H1 (cell line): ENCODE results near the gene NMRAL1. TPM values are rescaled to one million over a fixed set of nuclear protein-coding genes. Genes with fewer than 3 reads are reported as not detected.

Experiments used
- CTCF ChIA-PET: fragments of 300-600 bp; sonication (Branson Sonifier 250); formaldehyde crosslinking; loops from one replicate; lab custom pipeline; 2021; ENCODE audit not compliant: partially characterized antibody; lab: Charles Lee
- POLR2A ChIA-PET: fragments of 300-600 bp; sonication (Branson Sonifier 250); formaldehyde crosslinking; loops from one replicate; lab custom pipeline; 2021; ENCODE audit warnings: inconsistent platforms; ENCODE audit not compliant: partially characterized antibody; lab: Charles Lee
- DNase-seq, 2 experiments: peaks; one replicate each; pipeline versions ENCODE4 v3.0.0 to v3.0.0-alpha.2; 2010 to 2022; ENCODE audit warnings: low spot score in 2 of 2, low read depth in 1 of 2, mixed read lengths in 1 of 2
- FAIRE-seq: peaks from 2 replicates; lab custom pipeline; 2011; peaks lifted over from hg19 to GRCh38; lab: Jason Lieb, UNC
- H2AFZ ChIP-seq: 2 replicates; pipeline ENCODE4 v1.8.1; 2012; ENCODE audit warnings: low read length, inconsistent platforms
- H2AK5ac ChIP-seq: 2 replicates; pipeline ENCODE4 v1.6.1; 2013; ENCODE audit warnings: low read depth, low read length
- H2BK120ac ChIP-seq: replicated peaks from 2 replicates; pipeline ENCODE3; 2013; ENCODE audit warnings: low read depth, low read length, inconsistent platforms
- H2BK12ac ChIP-seq: 2 replicates; pipeline ENCODE4 v1.6.1; 2013; ENCODE audit warnings: low read depth, low read length
- H2BK15ac ChIP-seq: 2 replicates; pipeline ENCODE4 v1.6.1; 2013; ENCODE audit warnings: low read length
- H2BK20ac ChIP-seq: 2 replicates; pipeline ENCODE4 v1.6.1; 2013; ENCODE audit warnings: low read length
- H2BK5ac ChIP-seq: 2 replicates; pipeline ENCODE4 v1.6.1; 2013; ENCODE audit warnings: low read depth, low read length
- H3K14ac ChIP-seq: 2 replicates; pipeline ENCODE4 v1.6.1; 2013; ENCODE audit warnings: inconsistent platforms; ENCODE audit not compliant: insufficient read length
- H3K18ac ChIP-seq: 2 replicates; pipeline ENCODE4 v1.6.1; 2013; ENCODE audit warnings: low read length; ENCODE audit errors: extremely low read depth
- H3K23ac ChIP-seq: 2 replicates; pipeline ENCODE4 v1.6.1; 2013; ENCODE audit warnings: inconsistent platforms; ENCODE audit not compliant: insufficient read length
- H3K23me2 ChIP-seq: 2 replicates; pipeline ENCODE4 v1.6.1; 2013; ENCODE audit warnings: low read depth, low read length
- H3K27ac ChIP-seq: 2 replicates; pipeline ENCODE4 v1.6.1; 2011; ENCODE audit warnings: low read depth, low read length, inconsistent platforms
- H3K27me3 ChIP-seq, 4 experiments: replicated peaks in 1 of 4; 1 replicate in 1 of 4; 2 replicates in 3 of 4; pipeline versions ENCODE4 v1.6.1 to v1.8.1; 2011 to 2013; ENCODE audit warnings: low read length in 3 of 4, mild to moderate bottlenecking in 3 of 4, inconsistent platforms in 2 of 4, mixed read lengths in 2 of 4, moderate library complexity in 1 of 4; ENCODE audit not compliant: control insufficient read depth in 3 of 4, insufficient read depth in 3 of 4; ENCODE audit errors: extremely low read depth in 1 of 4
- H3K36me3 ChIP-seq, 4 experiments: 2 replicates each; pipeline versions ENCODE4 v1.6.1 to v1.8.1; 2011 to 2013; ENCODE audit warnings: mild to moderate bottlenecking in 4 of 4, low read length in 3 of 4, moderate library complexity in 2 of 4, control low read depth in 1 of 4, inconsistent platforms in 1 of 4; ENCODE audit not compliant: insufficient read depth in 4 of 4, control insufficient read depth in 2 of 4
- H3K4ac ChIP-seq: replicated peaks from 2 replicates; pipeline ENCODE3; 2013; ENCODE audit warnings: low read length, low read depth, mixed read lengths, inconsistent platforms; ENCODE audit not compliant: insufficient read length
- H3K4me1 ChIP-seq, 4 experiments: replicated peaks in 1 of 4; 1 replicate in 1 of 4; 2 replicates in 3 of 4; pipeline versions ENCODE4 v1.6.1 to v1.8.1; 2011 to 2013; ENCODE audit warnings: low read length in 3 of 4, inconsistent platforms in 2 of 4, mixed read lengths in 1 of 4; ENCODE audit not compliant: insufficient read depth in 4 of 4, control insufficient read depth in 3 of 4
- H3K4me2 ChIP-seq, 2 experiments: 2 replicates each; pipeline versions ENCODE4 v1.6.1 to v1.8.1; 2011 to 2013; ENCODE audit warnings: low read depth in 2 of 2, low read length in 2 of 2, control low read depth in 1 of 2, inconsistent platforms in 1 of 2, mild to moderate bottlenecking in 1 of 2; ENCODE audit not compliant: insufficient read depth in 1 of 2
- H3K4me3 ChIP-seq, 4 experiments: fragments of 200-600, 300-600 bp in 1 of 4; sonication (generic), shearing (Covaris generic), sonication (Bioruptor Twin) in 1 of 4; 2 replicates each; pipeline versions ENCODE4 v1.5.1 to v1.8.1; 2011 to 2016; ENCODE audit warnings: low read length in 4 of 4, low read depth in 3 of 4, control low read depth in 2 of 4, inconsistent platforms in 2 of 4, mild to moderate bottlenecking in 2 of 4, mixed read lengths in 1 of 4, moderate library complexity in 1 of 4; ENCODE audit not compliant: insufficient read depth in 2 of 4; ENCODE audit errors: extremely low read depth in 1 of 4
- H3K56ac ChIP-seq: replicated peaks from 2 replicates; pipeline ENCODE3; 2013; ENCODE audit warnings: low read depth, mild to moderate bottlenecking, mixed read lengths, low read length, inconsistent platforms; ENCODE audit not compliant: insufficient read length
- H3K79me1 ChIP-seq: 2 replicates; pipeline ENCODE4 v1.6.1; 2013; ENCODE audit warnings: low read depth, low read length, control low read depth
- H3K79me2 ChIP-seq, 2 experiments: 2 replicates each; pipeline versions ENCODE4 v1.6.1 to v1.8.1; 2012 to 2013; ENCODE audit warnings: low read length in 2 of 2, mild to moderate bottlenecking in 2 of 2, inconsistent platforms in 1 of 2; ENCODE audit not compliant: insufficient read depth in 2 of 2, control insufficient read depth in 1 of 2
- H3K9ac ChIP-seq, 4 experiments: replicated peaks in 1 of 4; 1 replicate in 1 of 4; 2 replicates in 3 of 4; pipeline versions ENCODE4 v1.6.1 to v1.8.1; 2011 to 2013; ENCODE audit warnings: low read depth in 3 of 4, low read length in 3 of 4, control low read depth in 2 of 4, mild to moderate bottlenecking in 2 of 4, moderate library complexity in 2 of 4, inconsistent platforms in 1 of 4; ENCODE audit errors: extremely low read depth in 1 of 4
- H3K9me3 ChIP-seq, 2 experiments: 2 replicates each; pipeline versions ENCODE4 v1.6.1 to v1.8.1; 2012 to 2013; ENCODE audit warnings: mild to moderate bottlenecking in 2 of 2, moderate library complexity in 2 of 2, control low read depth in 1 of 2, inconsistent platforms in 1 of 2, low read depth in 1 of 2, low read length in 1 of 2, mixed read lengths in 1 of 2; ENCODE audit not compliant: insufficient read depth in 2 of 2
- H4K20me1 ChIP-seq, 2 experiments: replicated peaks in 1 of 2; 2 replicates each; pipeline versions ENCODE3 to v1.8.1; 2011 to 2013; ENCODE audit warnings: inconsistent platforms in 2 of 2, low read length in 2 of 2, mild to moderate bottlenecking in 1 of 2; ENCODE audit not compliant: insufficient read depth in 2 of 2, control insufficient read depth in 1 of 2
- H4K5ac ChIP-seq: 2 replicates; pipeline ENCODE4 v1.6.1; 2013; ENCODE audit warnings: low read length, low read depth, mixed read lengths, inconsistent platforms; ENCODE audit not compliant: insufficient read length
- H4K8ac ChIP-seq: 2 replicates; pipeline ENCODE4 v1.8.0; 2013; ENCODE audit warnings: mild to moderate bottlenecking, moderate library complexity, low read length, inconsistent platforms; ENCODE audit not compliant: insufficient read depth; ENCODE audit errors: extremely low read depth
- H4K91ac ChIP-seq: replicated peaks from 2 replicates; pipeline ENCODE3; 2013; ENCODE audit warnings: low read length, mixed read lengths, inconsistent platforms; ENCODE audit not compliant: insufficient read length
- BACH1 ChIP-seq: IDR thresholded peaks from 2 replicates; pipeline ENCODE4 v1.6.1; 2012; ENCODE audit warnings: low read length, improper control_type of control experiment
- BCL11A ChIP-seq, 2 experiments: IDR thresholded peaks; one replicate each; pipeline ENCODE4 v1.6.1; 2011; ENCODE audit warnings: low read depth in 2 of 2, low read length in 2 of 2, mild to moderate bottlenecking in 2 of 2
- BRCA1 ChIP-seq: IDR thresholded peaks from 2 replicates; pipeline ENCODE4 v1.6.1; 2012; ENCODE audit warnings: low read depth, low read length, improper control_type of control experiment
- CHD1 ChIP-seq: IDR thresholded peaks from 2 replicates; pipeline ENCODE4 v1.6.1; 2012; ENCODE audit warnings: low read depth, low read length, improper control_type of control experiment
- CTCF ChIP-seq, 3 experiments: IDR thresholded peaks; 1 replicate in 2 of 3; 2 replicates in 1 of 3; pipeline versions ENCODE4 v1.5.1 to v1.6.1; 2011; ENCODE audit warnings: low read length in 3 of 3, mild to moderate bottlenecking in 3 of 3, inconsistent platforms in 2 of 3, low read depth in 1 of 3, moderate library complexity in 1 of 3; ENCODE audit not compliant: insufficient read depth in 1 of 3; ENCODE audit errors: control extremely low read depth in 1 of 3
- GABPA ChIP-seq: IDR thresholded peaks from 2 replicates; pipeline ENCODE4 v1.6.1; 2011; ENCODE audit warnings: mild to moderate bottlenecking, low read length, moderate library complexity, borderline replicate concordance; ENCODE audit not compliant: insufficient read depth
- MAFK ChIP-seq: IDR thresholded peaks from 2 replicates; pipeline ENCODE4 v1.6.1; 2012; ENCODE audit warnings: low read depth, mild to moderate bottlenecking, improper control_type of control experiment, low read length
- POLR2A ChIP-seq, 2 experiments: IDR thresholded peaks; 1 replicate in 1 of 2; 2 replicates in 1 of 2; pipeline ENCODE4 v1.6.1; 2011; ENCODE audit warnings: low read depth in 2 of 2, low read length in 2 of 2, mild to moderate bottlenecking in 2 of 2; ENCODE audit errors: control extremely low read depth in 1 of 2
- RXRA ChIP-seq: IDR thresholded peaks from 2 replicates; pipeline ENCODE4 v1.6.1; 2011; ENCODE audit warnings: low read depth, mild to moderate bottlenecking, low read length, moderate library complexity; ENCODE audit not compliant: insufficient read depth
- SIRT6 ChIP-seq: IDR thresholded peaks from one replicate; pipeline ENCODE4 v1.7.1; 2012; ENCODE audit warnings: low read length, inconsistent platforms
- SP4 ChIP-seq: IDR thresholded peaks from 2 replicates; pipeline ENCODE4 v1.6.1; 2012; ENCODE audit warnings: low read length, inconsistent platforms
- TAF7 ChIP-seq: optimal IDR thresholded peaks from 2 replicates; pipeline ENCODE3; 2011; ENCODE audit warnings: low read depth, mild to moderate bottlenecking, inconsistent platforms, low read length, moderate library complexity, borderline replicate concordance
- TCF12 ChIP-seq: IDR thresholded peaks from 2 replicates; pipeline ENCODE4 v1.6.1; 2011; ENCODE audit warnings: low read depth, mild to moderate bottlenecking, low read length
- WGBS, 2 experiments: shearing (Covaris generic) in 1 of 2; methylation state at CpG; one replicate each; pipeline versions ENCODE4 v1.1.6 to v1.1.7; 2013 to 2015; ENCODE audit warnings: low lambda C conversion rate in 2 of 2, mixed read lengths in 2 of 2, inconsistent platforms in 1 of 2, low coverage in 1 of 2, missing lambda C conversion rate in 1 of 2; ENCODE audit not compliant: insufficient replicate concordance in 2 of 2, insufficient coverage in 1 of 2, insufficient read length in 1 of 2; ENCODE audit errors: extremely low coverage in 1 of 2, missing lambda C conversion rate in 1 of 2; 5-methylcytosine and 5-hydroxymethylcytosine counted together
- polyA plus RNA-seq, 7 experiments: library from polyadenylated mRNA; depleted of rRNA in 3 of 7; stranded (reverse) in 5 of 7; unstranded in 2 of 7; fragments of >200 nt in 5 of 7; fragments of 200-250 nt in 2 of 7; gene quantifications; 1 replicate in 5 of 7; 2 replicates in 1 of 7; 4 replicates in 1 of 7; pipeline versions ENCODE4 v1.2.1 to v1.2.3, GENCODE V29; 2011 to 2013; ENCODE audit warnings: missing spikeins in 2 of 7, mixed read lengths in 2 of 7
- total RNA-seq: library from RNA; stranded (reverse); fragmentation: NEBNext Ultra II Directional; extraction: Animal tissue kit (Norgen Biotek cat#: 25700); gene quantifications from 2 replicates; pipeline ENCODE4 v1.2.1, GENCODE V29; 2021

The NMRAL1 gene
- total and polyA plus RNA-seq, 2 of the 8 experiments (the other 6 are each of a cell fraction or from before 2014, with no cell fraction given) = 66.8 to 143 TPM

- no peak overlapping the region for H2BK20ac ChIP-seq
- no peak for DNase-seq
- peaks cover 2% of the 10 kb centered on the region for H3K79me1 ChIP-seq
- no peak overlapping the region for H2AFZ ChIP-seq
- H3K36me3 ChIP-seq = no peaks in the 10 kb centered on the region; a peak in 1 of 8 replicates
- no peak overlapping the region for H4K91ac ChIP-seq
- peaks cover 0 to 6% of the 10 kb centered on the region in 2 experiments; a peak in 1 of 4 replicates for H3K79me2 ChIP-seq
- ChIA-PET CTCF (interaction anchor here (1.5 to 2.3 kb wide), 2 partner anchors 10 to 53 kb away, joined by 3 to 15 read pairs; no protein-coding TSS in a partner anchor), POLR2A (no interaction called here)
- FAIRE-seq = no peak
- H3K9me3 ChIP-seq = no peaks in the 10 kb centered on the region
- no peak overlapping the region for H3K56ac ChIP-seq
- no peaks in the 10 kb centered on the region for H3K23me2 ChIP-seq
- H2BK12ac ChIP-seq = no peak overlapping the region
- 92% methylated on average over 1 of the region's 2 CpGs; no CpG with 5 or more reads in 1 of the 2 experiments for WGBS, 2 experiments
- H4K5ac ChIP-seq = no peak overlapping the region
- no peak overlapping the region for H4K8ac ChIP-seq
- no peaks in the 10 kb centered on the region for H3K4me1 ChIP-seq
- no peak overlapping the region for H3K27ac ChIP-seq
- no peak overlapping the region for H3K23ac ChIP-seq
- H2BK120ac ChIP-seq = no peak overlapping the region
- no peak overlapping the region for H3K4ac ChIP-seq
- H2AK5ac ChIP-seq = 0 out of 2 replicates have a peak overlapping the region, but pooled peaks have one; percentile 61
- H3K27me3 ChIP-seq = no peaks in the 10 kb centered on the region
- H3K4me2 ChIP-seq = no peak overlapping the region
- H4K20me1 ChIP-seq = no peaks in the 10 kb centered on the region
- no peak overlapping the region for H3K18ac ChIP-seq
- H3K4me3 ChIP-seq = no peak overlapping the region
- H3K14ac ChIP-seq = no peak overlapping the region
- H2BK15ac ChIP-seq = no peak overlapping the region
- no peak overlapping the region for H3K9ac ChIP-seq
- no peak overlapping the region for H2BK5ac ChIP-seq
- no peak for TF ChIP-seq BCL11A (IDR thresholded peaks at IDR 0.05; ENCODE audit: low read depth in 2 of 2, low read length in 2 of 2)
- TF ChIP-seq TAF7 = no peak
- no peak for TF ChIP-seq MAFK
- TF ChIP-seq TCF12 = no peak
- TF ChIP-seq CHD1 = no peak
- no peak for TF ChIP-seq SP4
- no peak for TF ChIP-seq BACH1
- no peak for TF ChIP-seq BRCA1
- TF ChIP-seq CTCF (IDR thresholded peaks at IDR 0.05; ENCODE audit: control extremely low read depth in 1 of 3, insufficient read depth in 1 of 3, low read depth in 1 of 3, low read length in 3 of 3) = no peak
- TF ChIP-seq POLR2A (IDR thresholded peaks at IDR 0.05; ENCODE audit: control extremely low read depth in 1 of 2, low read depth in 2 of 2, low read length in 2 of 2) = no peak
- no peak for TF ChIP-seq RXRA
- no peak for TF ChIP-seq GABPA
- TF ChIP-seq SIRT6 = no peak
These were observed 21.3 kb upstream of the NMRAL1 start for GRCh38 chr16:4495766-4496165.
